Measurements from ENCODE around the gene DENND2C.
A peak's percentile ranks its signal among the peaks of the same experiment; 100 is the strongest.

The DENND2C gene

GRCh38 chr1:114685851-114686250, 16.0 kb upstream of the DENND2C start:
- DNase-seq (ENCODE audit: low read depth in 2 of 3, low spot score in 1 of 3) = no peak

GRCh38 chr1:114677691-114678090, 7.8 kb upstream of the DENND2C start:
- no peak for DNase-seq (ENCODE audit: low read depth in 2 of 3, low spot score in 1 of 3)

DNA sequence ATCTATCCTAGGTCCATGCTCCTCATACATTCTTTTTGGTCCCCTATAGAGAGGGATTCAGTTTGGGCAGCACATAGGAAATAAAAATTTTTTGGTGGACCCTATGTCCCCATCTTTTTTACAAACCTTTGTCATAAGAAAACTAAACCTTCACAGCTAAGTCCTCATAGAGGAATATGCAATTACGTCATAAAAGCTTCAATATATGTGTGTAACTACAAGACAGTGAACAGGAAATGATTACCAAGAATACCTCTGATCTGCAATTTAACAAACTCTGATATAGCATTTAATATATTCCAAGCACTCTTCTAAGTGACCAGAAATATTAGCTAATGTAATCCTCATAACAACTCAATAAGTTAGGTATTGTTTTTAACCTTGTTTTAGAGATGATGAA, 6.3 kb upstream of the DENND2C start:
- DNase-seq (ENCODE audit: low read depth in 2 of 3, low spot score in 1 of 3) = no peak

GRCh38 chr1:114671939-114672275, 2.1 kb upstream of the DENND2C start:
- no peak for DNase-seq (ENCODE audit: low read depth in 2 of 3, low spot score in 1 of 3)

GRCh38 chr1:114671011-114671938, 1.4 kb upstream of the DENND2C start:
- DNase-seq (ENCODE audit: low read depth in 2 of 3, low spot score in 1 of 3) = no peak

DNA sequence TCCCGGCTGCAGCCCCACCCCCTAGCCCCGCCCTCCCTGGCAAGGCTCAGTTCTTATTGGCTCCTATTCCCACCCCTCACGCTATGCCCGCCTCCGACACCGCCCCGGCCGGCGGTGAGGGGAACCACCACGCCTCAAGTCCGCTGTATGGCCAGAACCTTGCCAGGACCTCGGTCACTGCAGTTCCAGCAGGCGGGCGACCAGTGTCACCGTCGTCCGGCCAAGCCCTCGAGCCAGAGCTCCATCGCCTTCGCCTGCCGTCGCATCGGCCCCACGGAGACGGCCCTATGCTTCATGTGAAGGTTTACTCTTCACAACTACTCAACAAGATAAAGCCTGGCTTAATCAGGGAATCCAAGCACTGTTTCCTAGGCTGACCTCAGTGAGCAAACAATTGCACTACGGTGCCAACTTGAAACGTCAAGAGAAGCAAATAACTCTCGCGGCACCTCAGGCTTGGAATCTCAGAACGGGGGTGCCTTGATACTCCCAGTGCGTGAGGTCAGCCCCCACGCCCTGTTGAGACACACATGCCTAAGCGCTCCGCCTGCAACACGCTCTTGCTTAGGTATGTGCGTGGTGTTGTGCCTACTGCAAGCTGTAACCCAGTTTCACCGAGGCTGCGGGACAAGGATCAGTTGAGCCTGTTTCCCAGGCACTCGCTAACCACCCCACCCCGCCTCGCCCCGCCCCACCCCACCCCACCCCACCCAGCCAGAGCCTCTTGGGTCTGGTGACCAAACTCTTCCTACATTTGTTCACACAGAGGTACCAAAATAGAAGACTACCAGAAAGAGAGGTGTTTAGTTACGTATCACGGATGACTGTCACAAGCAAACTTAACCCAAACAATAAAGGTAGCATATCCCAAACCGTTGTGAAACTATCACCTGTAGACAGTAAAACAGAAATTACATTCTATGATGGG, 498 bp upstream of the DENND2C start:
- peak; percentile 72 to 87 (median 81) for DNase-seq (ENCODE audit: low read depth in 2 of 3, low spot score in 1 of 3)

GRCh38 chr1:114668784-114669561, 876 bp downstream of the DENND2C start:
- DNase-seq (ENCODE audit: low read depth in 2 of 3, low spot score in 1 of 3) = no peak

DNA sequence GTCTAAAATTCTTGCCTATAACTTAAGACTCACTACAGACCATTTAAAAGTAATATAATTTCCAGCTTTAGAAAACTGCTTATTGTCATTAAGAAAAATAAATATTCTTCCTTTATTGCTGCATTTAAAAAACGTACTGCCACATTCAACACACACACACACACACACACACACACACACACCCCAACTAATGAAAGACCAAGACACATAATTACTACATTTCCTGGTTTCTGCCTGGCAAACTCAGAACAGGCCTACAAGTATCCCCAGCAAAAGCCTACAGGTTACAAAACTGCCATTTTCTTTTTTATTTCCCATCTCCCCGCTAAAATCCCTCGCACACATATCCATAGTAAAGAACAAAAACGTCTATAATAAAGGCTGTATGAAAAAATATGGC, 1.5 kb downstream of the DENND2C start:
- DNase-seq (ENCODE audit: low read depth in 2 of 3, low spot score in 1 of 3) = no peak

GRCh38 chr1:114666954-114667353, 2.9 kb downstream of the DENND2C start:
- DNase-seq (ENCODE audit: low read depth in 2 of 3, low spot score in 1 of 3) = no peak

DNA sequence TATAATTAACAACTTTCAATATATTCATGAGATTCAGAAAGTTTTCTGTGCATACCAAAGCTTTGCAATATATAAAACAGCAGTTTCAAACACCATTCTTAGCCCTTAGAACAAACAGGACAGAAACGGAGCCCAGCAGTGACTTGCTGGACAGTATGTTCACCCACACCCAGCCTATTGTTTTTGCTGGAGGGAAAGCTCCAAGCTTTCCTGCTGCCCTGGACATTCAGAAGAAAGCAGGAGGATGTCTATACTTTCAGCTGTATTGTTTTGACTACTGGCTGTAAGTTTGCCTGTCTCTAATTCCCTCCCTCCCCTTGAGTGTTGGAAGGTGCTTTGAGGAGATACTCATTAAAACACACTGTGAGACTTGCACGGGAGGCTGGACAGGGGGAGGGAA, 9.6 kb downstream of the DENND2C start:
- DNase-seq (ENCODE audit: low read depth in 2 of 3, low spot score in 1 of 3) = no peak

DNA sequence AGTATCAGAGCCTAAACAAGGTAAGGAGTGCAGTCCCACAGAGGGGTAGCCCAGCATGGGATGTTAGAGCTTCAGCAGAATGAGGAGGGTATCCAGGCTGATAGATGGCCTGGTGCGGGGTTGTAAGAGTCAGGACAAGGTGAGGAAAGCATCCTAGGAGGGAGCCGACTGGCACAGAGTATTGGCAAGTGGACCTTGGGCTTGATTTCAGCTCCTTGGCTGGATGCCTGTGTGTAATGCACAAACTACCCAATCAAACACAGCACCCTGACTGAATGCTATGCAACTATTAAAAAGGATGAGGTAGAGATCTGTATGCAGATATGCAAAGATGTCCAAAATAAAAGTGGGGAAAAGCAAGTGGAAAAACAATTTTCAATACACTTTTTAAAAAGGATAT, 18.0 kb downstream of the DENND2C start:
- DNase-seq (ENCODE audit: low read depth in 2 of 3, low spot score in 1 of 3) = no peak

DNA sequence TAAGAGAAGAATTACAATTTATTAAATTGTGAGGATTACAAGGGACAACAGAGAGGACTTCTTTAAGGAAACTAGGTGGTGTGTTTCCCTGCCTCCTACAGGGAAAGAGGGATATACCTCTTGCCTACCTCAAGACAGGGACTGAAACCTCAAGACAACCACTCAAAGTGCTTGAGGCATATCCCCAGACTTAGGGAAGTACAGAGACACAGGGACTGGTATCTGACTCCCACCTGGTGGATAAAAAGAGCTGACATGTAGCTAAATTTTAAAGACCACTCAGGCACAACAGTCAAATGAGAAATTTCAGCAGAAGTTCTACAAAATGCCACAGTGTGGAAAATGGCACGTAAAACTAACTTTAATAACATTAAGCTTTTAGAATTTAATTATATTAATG, 21.3 kb downstream of the DENND2C start:
- no peak for DNase-seq (ENCODE audit: low read depth in 2 of 3, low spot score in 1 of 3)

DNA sequence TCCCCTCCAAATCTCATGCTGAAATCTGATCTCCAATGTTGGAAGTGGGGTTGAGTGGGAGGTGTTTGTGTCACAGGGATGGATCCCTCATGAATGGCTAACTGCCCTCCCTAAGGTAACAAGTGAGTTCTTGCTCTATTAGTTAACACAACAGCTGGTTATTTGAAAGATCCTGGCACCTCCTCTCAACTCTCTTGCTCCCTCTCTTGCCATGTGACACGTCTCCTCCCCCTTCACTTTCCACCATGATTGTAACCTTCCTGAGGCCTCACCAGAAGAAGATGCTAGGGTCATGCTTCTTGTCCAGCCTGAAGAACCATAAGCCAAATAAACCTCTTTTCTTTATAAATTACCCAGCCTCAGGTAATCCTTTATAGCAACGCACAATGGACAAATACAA, 28.5 kb downstream of the DENND2C start:
- DNase-seq (ENCODE audit: low read depth in 2 of 3, low spot score in 1 of 3) = no peak

DNA sequence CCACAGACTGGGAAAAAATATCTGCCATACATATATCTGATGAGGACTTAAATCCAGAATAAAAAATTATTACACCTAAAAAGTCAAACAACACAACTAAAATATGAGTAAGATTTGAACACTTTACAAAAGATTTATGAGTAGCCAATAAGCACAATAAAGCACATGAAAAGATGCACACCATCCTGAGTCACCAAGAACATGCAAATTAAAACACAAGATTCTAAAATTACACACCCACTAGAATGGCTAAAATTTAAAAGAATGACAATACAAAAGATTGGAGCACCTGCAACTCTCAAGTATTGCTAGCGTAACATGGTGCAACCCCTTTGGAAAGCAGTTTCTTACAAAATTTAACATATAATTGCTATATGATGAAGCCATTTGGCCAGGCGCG, 30.9 kb downstream of the DENND2C start:
- DNase-seq (ENCODE audit: low read depth in 2 of 3, low spot score in 1 of 3) = no peak

DNA sequence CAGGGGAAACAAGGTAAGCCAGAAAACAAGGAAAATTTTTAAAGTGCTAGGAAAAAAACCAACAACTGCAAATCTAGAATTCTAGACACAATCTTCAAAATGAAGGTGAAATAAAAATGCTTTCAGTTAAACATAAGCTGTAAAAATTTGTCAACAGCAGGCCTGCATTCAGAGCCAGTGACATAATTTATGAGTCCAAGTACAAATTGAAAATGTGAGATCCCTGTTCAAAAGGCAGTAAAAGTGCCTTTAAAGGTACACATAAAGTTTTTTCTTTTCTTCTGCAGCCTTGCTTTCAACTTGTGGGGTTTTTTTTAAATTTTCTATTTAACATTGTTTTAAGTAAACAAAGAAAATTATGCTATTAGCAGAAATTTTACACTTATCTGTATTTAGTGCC, 37.4 kb downstream of the DENND2C start:
- no peak for DNase-seq (ENCODE audit: low read depth in 2 of 3, low spot score in 1 of 3)

DNA sequence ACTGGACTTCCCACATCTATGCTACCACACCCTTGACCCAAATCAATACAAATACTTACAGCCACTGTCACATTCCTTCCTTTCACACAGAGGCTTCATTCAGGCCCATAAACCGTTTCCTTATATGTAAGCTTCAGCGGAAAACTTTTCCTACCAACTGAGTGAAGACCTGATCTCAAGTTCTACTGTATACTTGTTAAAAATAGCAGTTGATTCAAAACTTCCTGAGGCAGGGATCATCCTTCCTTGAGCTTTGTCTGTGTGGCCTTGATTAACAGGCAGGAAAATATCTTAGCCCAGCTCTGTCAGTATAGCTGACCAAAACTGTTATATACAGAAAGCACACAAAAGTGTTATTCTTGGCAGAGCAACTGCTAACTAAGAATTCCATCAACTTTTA, 42.7 kb downstream of the DENND2C start:
- no peak for DNase-seq (ENCODE audit: low read depth in 2 of 3, low spot score in 1 of 3)

- no peak for DNase-seq (ENCODE audit: low read depth in 2 of 3, low spot score in 1 of 3)
Measured at GRCh38 chr1:114623364-114623763, 46.5 kb downstream of the DENND2C start.

DNA sequence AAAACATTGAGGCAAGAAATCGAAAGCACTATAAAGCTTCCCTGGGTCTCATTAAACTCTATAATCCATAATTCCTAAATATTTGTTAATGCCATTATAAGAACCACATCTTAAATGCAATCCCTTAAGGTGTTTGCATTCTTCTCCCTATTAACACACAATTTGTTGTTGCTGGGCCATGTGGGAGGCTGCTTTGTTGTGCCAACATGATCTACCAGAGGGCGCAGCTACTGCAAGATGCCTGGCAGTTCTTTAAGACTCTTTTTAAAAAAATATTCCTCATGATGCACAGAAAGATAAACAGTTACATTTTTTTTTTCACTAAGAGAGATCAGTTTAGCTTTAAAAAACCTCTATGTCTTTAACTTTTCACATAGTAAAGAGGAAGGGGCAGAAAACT, 49.4 kb downstream of the DENND2C start:
- no peak for DNase-seq (ENCODE audit: low read depth in 2 of 3, low spot score in 1 of 3)

- DNase-seq (ENCODE audit: low read depth in 2 of 3, low spot score in 1 of 3) = no peak
Measured at GRCh38 chr1:114618606-114619005, 51.2 kb downstream of the DENND2C start.

- no peak for DNase-seq (ENCODE audit: low read depth in 2 of 3, low spot score in 1 of 3)
Measured at GRCh38 chr1:114610546-114611245, 59.2 kb downstream of the DENND2C start.

DNA sequence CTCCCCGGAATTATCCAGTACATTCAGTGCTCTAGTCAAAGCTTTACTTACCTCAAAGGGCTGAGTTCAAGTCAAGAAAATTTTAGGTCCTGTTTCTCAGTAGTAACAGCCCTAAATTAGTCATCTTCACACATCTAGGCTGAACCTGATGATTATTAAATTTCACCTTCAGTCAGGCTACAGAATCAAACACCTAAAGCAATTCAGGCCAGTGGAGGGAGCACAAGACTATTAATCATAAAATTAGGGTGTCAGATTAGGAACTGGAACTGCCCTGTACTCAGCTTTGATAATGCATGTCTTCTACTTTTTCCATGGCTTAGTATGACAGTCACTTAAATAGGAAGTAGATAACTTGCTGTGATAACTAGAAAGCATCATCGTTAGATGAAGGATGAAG, 60.0 kb downstream of the DENND2C start:
- no peak for DNase-seq (ENCODE audit: low read depth in 2 of 3, low spot score in 1 of 3)

Data from stimulated activated CD4-positive, alpha-beta T cell treated with anti-CD3 and anti-CD28 coated beads, Interleukin-12 subunit alpha, Interleukin-12 subunit beta, amount 100 ng/mL, for 48 hours (primary cell).